Measurements from ENCODE around the gene AFAP1L1.

DNA sequence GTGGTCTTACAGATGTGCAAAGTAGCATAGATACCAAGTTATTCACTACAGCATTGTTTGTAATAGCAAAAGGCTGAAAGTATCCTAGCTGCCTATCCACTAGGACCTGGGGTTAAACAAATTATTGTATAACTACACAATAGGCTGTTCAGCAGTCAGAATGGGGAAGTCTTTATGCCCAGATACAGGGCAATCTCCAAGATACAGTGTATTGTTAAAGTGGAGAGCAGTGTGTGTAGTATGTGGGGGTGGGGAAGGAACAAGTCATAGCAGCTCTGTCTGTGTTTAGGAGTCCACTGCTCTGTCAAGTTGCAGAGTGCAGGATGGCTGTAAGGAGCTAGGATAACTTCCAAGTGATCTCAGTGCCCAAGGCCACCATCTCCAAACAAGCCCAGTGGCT lies 91.7 kb downstream of the AFAP1L1 start:
- no peak for TF ChIP-seq NR3C1 (CRISPR knock-in tag; IDR thresholded peaks at IDR 0.05)
- TF ChIP-seq, protein P1, sequence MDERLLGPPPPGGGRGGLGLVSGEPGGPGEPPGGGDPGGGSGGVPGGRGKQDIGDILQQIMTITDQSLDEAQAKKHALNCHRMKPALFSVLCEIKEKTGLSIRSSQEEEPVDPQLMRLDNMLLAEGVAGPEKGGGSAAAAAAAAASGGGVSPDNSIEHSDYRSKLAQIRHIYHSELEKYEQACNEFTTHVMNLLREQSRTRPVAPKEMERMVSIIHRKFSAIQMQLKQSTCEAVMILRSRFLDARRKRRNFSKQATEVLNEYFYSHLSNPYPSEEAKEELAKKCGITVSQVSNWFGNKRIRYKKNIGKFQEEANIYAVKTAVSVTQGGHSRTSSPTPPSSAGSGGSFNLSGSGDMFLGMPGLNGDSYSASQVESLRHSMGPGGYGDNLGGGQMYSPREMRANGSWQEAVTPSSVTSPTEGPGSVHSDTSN (CRISPR knock-in tag; IDR thresholded peaks at IDR 0.05; ENCODE audit: low read depth): no peak
- TF ChIP-seq, protein P1 (tag; conservative IDR thresholded peaks at IDR 0.05; ENCODE audit: low read depth): no peak
- TF ChIP-seq TAF15 (IDR thresholded peaks at IDR 0.05; ENCODE audit: low read depth, low read length): no peak

Data from K562 (cell line).